ENCODE results near the gene EDEM2.
"Not testable (repeated sequence)": the region's sequence is repeated elsewhere in the genome, so short reads cannot be mapped to it uniquely, and the experiment has no call there.

The EDEM2 gene

GRCh38 chr20:35187584-35188190 is 40.6 kb upstream of the EDEM2 start:
- TF ChIP-seq CTCF (IDR thresholded peaks at IDR 0.05; ENCODE audit: low read depth, low read length) = no peak
- no peak for DNase-seq (ENCODE audit: extremely low read depth, low read depth)

GRCh38 chr20:35186691-35187289 is 39.7 kb upstream of the EDEM2 start:
- DNase-seq (ENCODE audit: extremely low read depth, low read depth) = not testable (repeated sequence)

- no peak for TF ChIP-seq CTCF (IDR thresholded peaks at IDR 0.05; ENCODE audit: low read depth, low read length)
- no peak for DNase-seq (ENCODE audit: extremely low read depth, low read depth)
Measured at GRCh38 chr20:35181731-35182130, 34.6 kb upstream of the EDEM2 start.

- no peak for DNase-seq (ENCODE audit: extremely low read depth, low read depth)
- TF ChIP-seq CTCF (IDR thresholded peaks at IDR 0.05; ENCODE audit: low read depth, low read length) = no peak
Measured at GRCh38 chr20:35180266-35180665, 33.1 kb upstream of the EDEM2 start.

GRCh38 chr20:35179292-35180212 is 32.4 kb upstream of the EDEM2 start:
- DNase-seq (ENCODE audit: extremely low read depth, low read depth) = no peak
- no peak for TF ChIP-seq CTCF (IDR thresholded peaks at IDR 0.05; ENCODE audit: low read depth, low read length)

- TF ChIP-seq CTCF (IDR thresholded peaks at IDR 0.05; ENCODE audit: low read depth, low read length) = no peak
- DNase-seq (ENCODE audit: extremely low read depth, low read depth) = no peak
Measured at GRCh38 chr20:35176132-35176531, 29.0 kb upstream of the EDEM2 start.

- no peak for TF ChIP-seq CTCF (IDR thresholded peaks at IDR 0.05; ENCODE audit: low read depth, low read length)
- DNase-seq (ENCODE audit: extremely low read depth, low read depth) = no peak
Measured at GRCh38 chr20:35174458-35175216, 27.5 kb upstream of the EDEM2 start.

All from AG09319 (cell line).